Smooth muscle cell of the umbilical artery (primary cell): ENCODE results near the gene CYP11A1. TPM values are rescaled to one million over a fixed set of nuclear protein-coding genes. Genes with fewer than 3 reads are reported as not detected.

ENCODE experiments used
- total RNA-seq: library from RNA; depleted of rRNA; stranded (reverse); fragments of >200 nt; gene quantifications from 2 replicates; pipeline ENCODE4 v1.2.3, GENCODE V29; 2014

CYP11A1 gene
- under 0.01 TPM in 1 of 2 replicates, not detected in the other for total RNA-seq

DNA sequence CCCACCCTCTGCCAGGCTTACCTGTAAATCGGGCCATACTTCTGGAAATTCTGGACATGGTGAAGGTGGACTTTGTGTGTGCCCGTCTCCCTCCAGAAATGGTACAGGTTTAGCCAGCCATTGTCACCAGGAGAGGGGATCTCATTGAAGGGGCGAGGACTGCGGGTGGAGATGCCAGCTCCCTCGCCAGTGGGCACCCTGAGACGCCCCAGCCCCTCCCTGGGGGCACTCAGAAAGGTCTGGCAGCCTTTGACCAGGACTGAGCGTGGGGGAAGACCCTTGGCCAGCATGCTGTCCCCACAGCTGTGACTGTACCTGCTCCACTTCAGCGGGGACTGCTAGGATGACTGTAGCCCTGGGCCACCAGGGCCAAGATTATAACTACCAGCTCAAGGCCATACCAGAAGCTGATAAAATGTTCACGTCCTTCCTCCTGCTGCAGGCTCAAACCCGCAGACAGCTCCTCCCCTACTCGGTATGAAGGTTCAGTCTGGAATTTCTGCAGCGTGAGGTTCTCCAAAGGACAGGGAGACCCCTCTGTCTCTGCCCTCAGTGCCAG is at the start of gene CYP11A1:
Gene CYP11A1, minus strand, starts transcription at position 351 of the 559 bp plus-strand sequence. Its CDS starts 61 bp downstream, at position 290.

Other genes starting within 250 kb of the CYP11A1 start
- gene ISLR2, start 237.1 kb downstream of the CYP11A1 start, total RNA-seq, result 0.60 TPM in 1 of 2 replicates, not detected in the other
- 5.3 and 10.4 TPM in 2 replicates for gene ISLR, start 193.9 kb downstream of the CYP11A1 start, total RNA-seq
- 30.3 and 47.2 TPM in 2 replicates for gene STRA6, start 164.9 kb downstream of the CYP11A1 start, total RNA-seq
- gene CCDC33, start 131.3 kb downstream of the CYP11A1 start, total RNA-seq, result 0.28 and 0.30 TPM in 2 replicates
- gene SEMA7A, start 66.3 kb upstream of the CYP11A1 start, total RNA-seq, result 35.0 and 86.9 TPM in 2 replicates
- 24.9 and 27.5 TPM in 2 replicates for gene UBL7, start 93.5 kb upstream of the CYP11A1 start, total RNA-seq
- 1.5 and 3.2 TPM in 2 replicates for gene ARID3B, start 173.6 kb upstream of the CYP11A1 start, total RNA-seq
- gene CLK3, start 248.2 kb upstream of the CYP11A1 start, total RNA-seq, result 54.3 and 55.3 TPM in 2 replicates